ENCODE results near the gene CBLIF. TPM values are rescaled to one million over a fixed set of nuclear protein-coding genes. Genes with fewer than 3 reads are reported as not detected.

The CBLIF gene
- polyA plus RNA-seq, 1 donor (not counting 4 experiments of a cell fraction or from before 2014, with no cell fraction given), result not detected

GRCh38 chr11:59829358-59829757 lies 15.9 kb downstream of the CBLIF start:
- H3K9me3 ChIP-seq (ENCODE audit: control insufficient read depth, low read depth, low read length), result no peaks in the 10 kb centered on the region
- no peaks in the 10 kb centered on the region for H3K27me3 ChIP-seq (ENCODE audit: control insufficient read depth, extremely low read depth, insufficient read depth, low read length)
- TF ChIP-seq EZH2 (IDR thresholded peaks at IDR 0.05; ENCODE audit: low read length), result no peak
- TF ChIP-seq CTCF (optimal IDR thresholded peaks at IDR 0.05 in 1 of 3, IDR thresholded peaks at IDR 0.05 in 1 of 3, conservative IDR thresholded peaks at IDR 0.05 in 1 of 3; ENCODE audit: extremely low read depth in 1 of 3, insufficient read depth in 2 of 3, low read length in 3 of 3), result no peak
- no peaks in the 10 kb centered on the region for H3K79me2 ChIP-seq (ENCODE audit: control insufficient read depth, insufficient read depth, low read length)
- FAIRE-seq (no peak), DNase-seq (ENCODE audit: low read depth, low spot score) (no peak)
- H3K4me3 ChIP-seq (ENCODE audit: control insufficient read depth in 2 of 3, extremely low read depth in 1 of 3, insufficient read depth in 2 of 3, low read depth in 1 of 3, low read length in 3 of 3), result no peak overlapping the region
- H3K4me2 ChIP-seq (ENCODE audit: control insufficient read depth, extremely low read depth, insufficient read depth, low read depth, low read length), result no peak overlapping the region
- H3K27ac ChIP-seq (ENCODE audit: control insufficient read depth, insufficient read depth, low read length), result no peak overlapping the region
- dilution Hi-C loops (cut with MboI; ENCODE audit: extremely low pct_ligation_motif_present, low sequenced_read_pairs), result no loop called here
- no peak overlapping the region for H2AFZ ChIP-seq (ENCODE audit: control insufficient read depth, low read length)
- H3K9ac ChIP-seq (ENCODE audit: control insufficient read depth, extremely low read depth, insufficient read depth, low read length), result no peak overlapping the region
- H4K20me1 ChIP-seq (ENCODE audit: control insufficient read depth, extremely low read depth, insufficient read depth, low read length), result no peaks in the 10 kb centered on the region
- H3K4me1 ChIP-seq (ENCODE audit: control insufficient read depth, extremely low read depth, insufficient read depth, low read length), result no peaks in the 10 kb centered on the region
- no peaks in the 10 kb centered on the region for H3K9me1 ChIP-seq (ENCODE audit: control insufficient read depth, extremely low read depth, insufficient read depth, low read length)
- no peaks in the 10 kb centered on the region for H3K36me3 ChIP-seq (ENCODE audit: control insufficient read depth in 2 of 2, extremely low read depth in 1 of 2, insufficient read depth in 2 of 2, low read length in 2 of 2)

DNA sequence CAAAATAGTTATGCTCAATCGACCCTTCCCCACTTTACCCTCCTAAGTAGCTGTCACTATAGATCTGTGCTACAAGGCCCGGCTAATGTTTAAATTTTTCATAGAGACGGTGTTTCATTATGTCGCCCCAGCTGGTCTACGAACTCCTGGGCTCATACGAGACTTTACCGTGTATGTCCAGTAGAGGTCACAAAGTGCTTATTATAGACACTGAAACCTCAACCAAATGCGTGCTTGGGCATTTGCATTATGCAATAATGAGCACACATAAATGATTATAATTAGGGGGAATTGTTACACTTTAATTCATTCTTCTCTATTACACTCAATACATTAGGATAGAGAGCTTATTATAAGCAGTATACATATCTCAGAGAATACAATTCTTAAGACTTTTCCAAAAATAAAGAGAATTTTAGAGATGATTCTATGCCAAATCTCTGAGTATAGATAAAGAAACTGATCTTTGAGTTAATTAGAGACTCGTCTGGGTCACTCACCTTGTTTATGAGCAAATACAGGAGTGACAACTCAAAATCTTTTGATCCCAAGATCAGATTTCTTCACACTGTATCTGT lies 22.2 kb downstream of the CBLIF start:
- FAIRE-seq (peak; percentile 81), DNase-seq (ENCODE audit: low read depth, low spot score) (no peak)
- Histone ChIP-seq H3K9ac (ENCODE audit: control insufficient read depth, extremely low read depth, insufficient read depth, low read length) (no peak overlapping the region), H3K4me1 (ENCODE audit: control insufficient read depth, extremely low read depth, insufficient read depth, low read length) (no peaks in the 10 kb centered on the region), H2AFZ (ENCODE audit: control insufficient read depth, low read length) (no peak overlapping the region), H3K9me3 (ENCODE audit: control insufficient read depth, low read depth, low read length) (no peaks in the 10 kb centered on the region), H3K9me1 (ENCODE audit: control insufficient read depth, extremely low read depth, insufficient read depth, low read length) (no peaks in the 10 kb centered on the region), H3K36me3 (ENCODE audit: control insufficient read depth in 2 of 2, extremely low read depth in 1 of 2, insufficient read depth in 2 of 2, low read length in 2 of 2) (no peaks in the 10 kb centered on the region), H3K4me2 (ENCODE audit: control insufficient read depth, extremely low read depth, insufficient read depth, low read depth, low read length) (no peak overlapping the region), H3K79me2 (ENCODE audit: control insufficient read depth, insufficient read depth, low read length) (no peaks in the 10 kb centered on the region), H3K27ac (ENCODE audit: control insufficient read depth, insufficient read depth, low read length) (no peak overlapping the region), H3K27me3 (ENCODE audit: control insufficient read depth, extremely low read depth, insufficient read depth, low read length) (no peaks in the 10 kb centered on the region), H3K4me3 (ENCODE audit: control insufficient read depth in 2 of 3, extremely low read depth in 1 of 3, insufficient read depth in 2 of 3, low read depth in 1 of 3, low read length in 3 of 3) (no peak overlapping the region), H4K20me1 (ENCODE audit: control insufficient read depth, extremely low read depth, insufficient read depth, low read length) (no peaks in the 10 kb centered on the region)
- dilution Hi-C loops (cut with MboI; ENCODE audit: extremely low pct_ligation_motif_present, low sequenced_read_pairs), result no loop called here
- TF ChIP-seq CTCF (optimal IDR thresholded peaks at IDR 0.05 in 1 of 3, IDR thresholded peaks at IDR 0.05 in 1 of 3, conservative IDR thresholded peaks at IDR 0.05 in 1 of 3; ENCODE audit: extremely low read depth in 1 of 3, insufficient read depth in 2 of 3, low read length in 3 of 3), result peak; percentile 44 to 66 (median 65)
- TF ChIP-seq EZH2 (IDR thresholded peaks at IDR 0.05; ENCODE audit: low read length), result no peak

Data from keratinocyte (primary cell).